Thyroid gland (tissue), 4 donors: Measurements from ENCODE around the gene NHLRC4.

Experiments
- POLR2A ChIP-seq, 2 donors: fragments of 450-650 bp; IDR thresholded peaks; one replicate each; pipeline ENCODE4 v1.6.1; 2017; ENCODE audit warnings: antibody characterized with exemption in 2 of 2, mild to moderate bottlenecking in 2 of 2, moderate library complexity in 1 of 2
- TF ChIP-seq, protein P1 (sequence below), 6 experiments: fragments of 200-600 bp in 3 of 6; fragments of 450-650 bp in 3 of 6; sonication (generic) in 3 of 6; IDR thresholded peaks; one replicate each; pipeline ENCODE4 v1.5.1; 2016 to 2019; ENCODE audit warnings: antibody characterized with exemption in 6 of 6, mild to moderate bottlenecking in 2 of 6, inconsistent platforms in 1 of 6, moderate library complexity in 1 of 6

- TF ChIP-seq, protein P1, sequence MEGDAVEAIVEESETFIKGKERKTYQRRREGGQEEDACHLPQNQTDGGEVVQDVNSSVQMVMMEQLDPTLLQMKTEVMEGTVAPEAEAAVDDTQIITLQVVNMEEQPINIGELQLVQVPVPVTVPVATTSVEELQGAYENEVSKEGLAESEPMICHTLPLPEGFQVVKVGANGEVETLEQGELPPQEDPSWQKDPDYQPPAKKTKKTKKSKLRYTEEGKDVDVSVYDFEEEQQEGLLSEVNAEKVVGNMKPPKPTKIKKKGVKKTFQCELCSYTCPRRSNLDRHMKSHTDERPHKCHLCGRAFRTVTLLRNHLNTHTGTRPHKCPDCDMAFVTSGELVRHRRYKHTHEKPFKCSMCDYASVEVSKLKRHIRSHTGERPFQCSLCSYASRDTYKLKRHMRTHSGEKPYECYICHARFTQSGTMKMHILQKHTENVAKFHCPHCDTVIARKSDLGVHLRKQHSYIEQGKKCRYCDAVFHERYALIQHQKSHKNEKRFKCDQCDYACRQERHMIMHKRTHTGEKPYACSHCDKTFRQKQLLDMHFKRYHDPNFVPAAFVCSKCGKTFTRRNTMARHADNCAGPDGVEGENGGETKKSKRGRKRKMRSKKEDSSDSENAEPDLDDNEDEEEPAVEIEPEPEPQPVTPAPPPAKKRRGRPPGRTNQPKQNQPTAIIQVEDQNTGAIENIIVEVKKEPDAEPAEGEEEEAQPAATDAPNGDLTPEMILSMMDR (IDR thresholded peaks at IDR 0.05), result no peak
- no peak for TF ChIP-seq POLR2A (IDR thresholded peaks at IDR 0.05)
These were observed 26.0 kb upstream of the NHLRC4 start for GRCh38 chr16:540645-541340.
